ENCODE results near the gene EHD3. TPM values are rescaled to one million over a fixed set of nuclear protein-coding genes. Genes with fewer than 3 reads are reported as not detected.
A peak's percentile ranks its signal among the peaks of the same experiment; 100 is the strongest.

The EHD3 gene
- total and polyA plus RNA-seq, 10 donors, result 4.6 to 27.2 (median 14.2) TPM

GRCh38 chr2:31251851-31252250 is 17.9 kb downstream of the EHD3 start:
- no peaks in the 10 kb centered on the region for H3K27me3 ChIP-seq (replicated peaks in 1 of 7)
- DNase-seq, result no peak
- H3K36me3 ChIP-seq, result peaks cover 0 to 57% (median 3%) of the 10 kb centered on the region in 6 donors
- H3K9me3 ChIP-seq, result no peaks in the 10 kb centered on the region
- no peak overlapping the region for H3K4me3 ChIP-seq
- H3K4me1 ChIP-seq, result peaks cover 2 to 63% (median 53%) of the 10 kb centered on the region in 6 donors
- intact Hi-C loops (cut with DNase I; ENCODE audit: low total_unique reads), result no loop called here
- H3K27ac ChIP-seq, result peak overlapping the region in 5 of 8 donors; percentile 44 to 85 (median 69)
- TF ChIP-seq POLR2A (IDR thresholded peaks at IDR 0.05) (no peak), CTCF (IDR thresholded peaks at IDR 0.05 in 8 of 11, conservative IDR thresholded peaks at IDR 0.05 in 3 of 11) (no peak), POLR2AphosphoS5 (IDR thresholded peaks at IDR 0.05) (no peak)
- WGBS, 5 donors, result 78 to 85% (median 84%) methylated on average over 6 of the region's 6 CpGs

DNA sequence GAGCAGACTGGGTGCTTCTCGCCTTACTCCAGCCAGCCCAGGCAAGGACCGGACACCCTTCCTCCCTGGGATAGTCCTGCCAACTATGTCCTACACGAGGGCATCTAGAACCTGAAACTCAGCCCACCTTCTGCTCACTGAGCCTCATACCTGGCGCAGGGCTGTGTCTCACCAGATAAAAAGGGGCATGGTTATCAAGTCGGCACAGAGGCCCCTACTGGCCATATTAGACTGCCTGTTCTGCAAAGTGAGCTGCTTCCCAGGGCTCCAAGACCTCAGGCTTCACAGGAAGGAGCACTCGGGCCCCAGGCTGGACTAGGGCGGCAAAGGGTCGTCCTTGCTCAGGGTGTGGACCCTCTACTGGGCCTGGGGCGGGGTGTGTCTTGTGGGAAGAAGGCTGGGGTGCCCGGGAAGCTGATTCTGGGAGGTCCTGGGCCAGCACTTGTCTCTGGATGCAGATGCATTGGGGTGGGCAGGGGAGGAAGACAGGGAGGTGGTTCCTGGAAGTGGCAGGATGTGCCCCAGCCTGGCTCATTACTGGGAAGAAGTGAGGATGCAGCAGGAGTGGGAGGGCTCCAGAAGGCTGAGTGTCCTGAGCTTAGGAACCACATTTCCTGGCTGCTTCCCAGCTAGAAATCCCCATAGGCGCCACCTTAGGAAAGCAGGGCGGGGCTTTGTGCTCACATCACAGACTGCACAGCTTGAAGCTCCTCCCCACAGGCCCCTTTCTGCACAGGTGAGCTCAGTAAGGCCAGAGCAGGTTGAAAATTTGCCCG is 19.6 kb downstream of the EHD3 start:
- 60 to 80% (median 76%) methylated on average over 13 of the region's 13 CpGs for WGBS, 5 donors
- H3K9me3 ChIP-seq, result no peaks in the 10 kb centered on the region
- no peaks in the 10 kb centered on the region for H3K27me3 ChIP-seq (replicated peaks in 1 of 7)
- intact Hi-C loops (cut with DNase I; ENCODE audit: low total_unique reads), result no loop called here
- DNase-seq, result no peak
- peaks cover 6 to 80% (median 65%) of the 10 kb centered on the region in 6 donors for H3K4me1 ChIP-seq
- TF ChIP-seq POLR2A (IDR thresholded peaks at IDR 0.05) (no peak), CTCF (IDR thresholded peaks at IDR 0.05 in 8 of 11, conservative IDR thresholded peaks at IDR 0.05 in 3 of 11) (no peak), POLR2AphosphoS5 (IDR thresholded peaks at IDR 0.05) (no peak)
- H3K4me3 ChIP-seq, result no peak overlapping the region
- H3K27ac ChIP-seq, result peak overlapping the region in 6 of 8 donors; percentile 26 to 85 (median 68)
- peaks cover 0 to 43% (median 3%) of the 10 kb centered on the region in 6 donors for H3K36me3 ChIP-seq

DNA sequence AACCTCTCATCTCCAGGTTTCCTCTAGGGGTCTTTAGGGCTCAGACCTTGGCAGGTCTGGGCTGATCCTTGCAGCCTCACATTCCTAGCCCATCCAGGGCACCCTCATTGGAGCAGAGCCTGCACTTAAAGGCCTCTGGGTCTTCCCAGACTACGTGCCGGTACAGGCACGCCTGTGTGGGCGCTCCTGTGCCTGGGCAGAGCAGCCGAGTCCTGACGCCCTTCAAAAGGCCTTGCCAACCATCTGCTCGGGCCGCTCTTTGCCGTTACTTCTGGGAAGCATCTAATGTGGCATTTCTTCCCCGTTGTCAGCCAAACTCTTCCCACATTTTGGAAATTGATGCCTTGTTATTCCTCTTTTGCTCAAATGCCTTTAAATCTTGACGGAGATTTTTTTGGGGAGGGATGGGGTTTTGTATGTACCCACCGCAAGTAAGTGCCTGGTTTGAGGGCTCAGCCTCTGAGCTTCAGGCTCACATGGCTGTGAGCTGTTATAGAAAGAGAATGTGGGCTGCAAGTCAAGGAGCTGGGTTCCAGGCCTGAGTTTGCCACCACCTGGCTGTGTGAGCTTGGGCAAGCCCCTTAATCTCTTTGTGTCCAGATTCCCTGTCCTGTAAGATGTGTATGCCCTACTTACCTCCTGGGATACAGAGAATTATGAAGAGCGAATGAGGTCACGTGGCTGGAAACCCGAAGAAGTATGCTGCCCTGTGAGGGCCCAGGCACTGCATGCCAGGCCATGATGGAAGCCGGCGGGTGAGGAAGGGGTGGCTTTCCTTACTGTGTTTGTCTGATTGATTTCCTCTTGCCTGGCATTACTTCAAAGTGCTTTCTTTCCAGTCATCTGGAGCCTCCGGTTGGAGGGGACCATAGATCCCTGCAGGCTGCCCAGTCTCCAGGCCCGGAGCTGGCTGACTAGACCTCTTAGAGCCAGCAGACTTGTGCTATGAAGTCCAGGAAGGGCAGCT is 20.6 kb downstream of the EHD3 start:
- Histone ChIP-seq H3K36me3 (peaks cover 0 to 34% (median 2%) of the 10 kb centered on the region in 6 donors), H3K9me3 (no peaks in the 10 kb centered on the region), H3K4me3 (no peak overlapping the region), H3K27me3 (replicated peaks in 1 of 7) (no peaks in the 10 kb centered on the region), H3K4me1 (peaks cover 6 to 87% (median 65%) of the 10 kb centered on the region in 6 donors), H3K27ac (peak overlapping the region in 4 of 8 donors; percentile 37 to 85 (median 71))
- 94 to 95% (median 94%) methylated on average over 19 of the region's 19 CpGs for WGBS, 5 donors
- intact Hi-C loops (cut with DNase I; ENCODE audit: low total_unique reads), result no loop called here
- no peak for DNase-seq
- TF ChIP-seq CTCF (IDR thresholded peaks at IDR 0.05 in 8 of 11, conservative IDR thresholded peaks at IDR 0.05 in 3 of 11), result no peak
- no peak for TF ChIP-seq POLR2AphosphoS5 (IDR thresholded peaks at IDR 0.05)
- no peak for TF ChIP-seq POLR2A (IDR thresholded peaks at IDR 0.05)

Measured in spleen (tissue), 11 donors.